TTC549 (cell line): Measurements from ENCODE around the gene MYADM.

ENCODE experiments used
- FAIRE-seq: peaks from 2 replicates; lab custom pipeline; 2012; peaks lifted over from hg19 to GRCh38; lab: Jason Lieb, UNC

The MYADM gene

DNA sequence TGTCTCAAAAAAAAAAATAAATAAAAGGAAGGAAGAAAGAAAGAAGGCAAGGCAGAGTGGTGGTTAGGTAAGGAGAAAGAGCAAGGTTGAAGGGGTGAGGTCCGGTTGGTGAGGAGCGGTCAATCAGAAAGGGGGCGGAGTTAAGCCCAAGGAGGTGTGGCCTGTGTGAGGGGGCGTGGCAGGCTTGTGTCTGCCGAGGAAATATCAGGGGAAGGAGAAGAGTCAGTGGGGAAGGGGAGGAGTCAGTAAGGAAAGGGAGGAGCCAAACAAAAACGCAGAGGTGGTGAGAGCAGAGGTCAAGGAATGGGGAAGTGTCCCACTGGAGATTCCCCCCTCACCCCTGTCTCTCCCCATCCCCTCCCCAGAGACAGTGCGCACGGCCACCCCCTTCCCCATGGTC is 47.3 kb downstream of the MYADM start:
- no peak for FAIRE-seq

DNA sequence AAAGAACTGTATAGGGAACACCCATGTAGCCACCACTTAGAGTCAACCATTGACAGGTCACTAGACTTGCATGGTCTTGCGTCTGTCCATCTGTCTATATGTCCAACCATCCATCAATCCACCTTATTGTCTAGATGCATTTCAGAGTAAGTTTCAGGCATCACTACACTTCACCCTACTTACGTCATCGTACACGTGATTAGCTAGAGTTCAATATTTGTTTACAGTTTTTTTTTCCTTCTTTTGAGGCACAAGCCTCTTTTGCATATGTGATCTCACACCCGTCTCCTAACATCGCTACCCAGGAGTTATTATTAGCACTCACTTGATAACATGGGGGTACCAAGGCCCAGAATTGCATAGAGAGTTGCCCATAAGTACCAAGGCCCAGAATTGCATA is 48.3 kb downstream of the MYADM start:
- no peak for FAIRE-seq

GRCh38 chr19:53917356-53917755 is 49.7 kb downstream of the MYADM start:
- FAIRE-seq, result no peak
